ENCODE measurements around the gene RAMACL. TPM values are rescaled to one million over a fixed set of nuclear protein-coding genes. Genes with fewer than 3 reads are reported as not detected.

The RAMACL gene
- polyA plus RNA-seq, 1 donor: 0.40 TPM

- DNase-seq: no peak
Observed at GRCh38 chr6:166534658-166535406, 51.6 kb downstream of the RAMACL start.

DNA sequence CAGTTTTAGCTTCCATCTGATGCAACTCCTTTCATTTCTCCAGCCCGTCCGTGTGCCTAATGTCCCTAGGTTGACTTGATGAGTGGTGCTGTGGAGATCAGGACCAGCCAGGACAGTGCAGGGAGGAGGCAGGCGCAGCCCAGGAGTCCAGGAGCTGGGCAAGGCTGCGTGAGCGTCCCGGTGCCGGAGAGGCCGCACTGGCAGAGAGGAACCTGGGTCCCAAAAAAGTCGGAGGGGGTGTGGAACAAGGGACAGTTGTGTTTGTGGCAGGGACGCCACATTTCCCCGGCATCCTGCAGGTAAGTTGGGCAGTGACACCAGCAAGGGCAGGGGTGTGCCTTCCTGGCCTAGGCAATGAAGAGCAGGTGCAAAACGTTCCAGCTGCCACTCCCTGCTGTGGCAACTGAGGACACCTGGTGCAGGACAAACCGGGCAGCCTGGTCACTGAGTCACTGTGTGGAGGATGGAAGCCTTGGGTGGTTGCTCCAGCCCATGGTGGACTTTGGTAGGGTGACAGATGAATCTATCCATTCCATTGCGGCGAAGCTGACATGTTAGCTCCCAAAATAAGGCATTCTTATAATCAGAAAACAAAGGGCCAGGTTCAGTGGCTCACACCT, 53.2 kb downstream of the RAMACL start:
- no peak for DNase-seq

Other genes with a start within 250 kb of the RAMACL start
- 75.3 TPM for gene SFT2D1, start 244.1 kb downstream of the RAMACL start, polyA plus RNA-seq (ENCODE audit: insufficient read length)
- gene MPC1, start 203.7 kb downstream of the RAMACL start, polyA plus RNA-seq (ENCODE audit: insufficient read length): 77.9 TPM
- gene RPS6KA2, start 40.6 kb upstream of the RAMACL start, polyA plus RNA-seq (ENCODE audit: insufficient read length): 29.2 TPM

Measured in left kidney (tissue), 2 donors.